Activated CD4-positive, alpha-beta T cell treated with anti-CD3 and anti-CD28 coated beads for 48 hours (primary cell): ENCODE results near the gene TRDN.
"Not testable (repeated sequence)": the region's sequence is repeated elsewhere in the genome, so short reads cannot be mapped to it uniquely, and the experiment has no call there.

Experiments
- DNase-seq: peaks from one replicate; pipeline ENCODE4 v3.0.0-alpha.2; 2020

The TRDN gene

GRCh38 chr6:123559816-123560215 lies 76.9 kb downstream of the TRDN start:
- DNase-seq, result not testable (repeated sequence)

GRCh38 chr6:123557474-123557873 lies 79.3 kb downstream of the TRDN start:
- DNase-seq, result not testable (repeated sequence)

DNA sequence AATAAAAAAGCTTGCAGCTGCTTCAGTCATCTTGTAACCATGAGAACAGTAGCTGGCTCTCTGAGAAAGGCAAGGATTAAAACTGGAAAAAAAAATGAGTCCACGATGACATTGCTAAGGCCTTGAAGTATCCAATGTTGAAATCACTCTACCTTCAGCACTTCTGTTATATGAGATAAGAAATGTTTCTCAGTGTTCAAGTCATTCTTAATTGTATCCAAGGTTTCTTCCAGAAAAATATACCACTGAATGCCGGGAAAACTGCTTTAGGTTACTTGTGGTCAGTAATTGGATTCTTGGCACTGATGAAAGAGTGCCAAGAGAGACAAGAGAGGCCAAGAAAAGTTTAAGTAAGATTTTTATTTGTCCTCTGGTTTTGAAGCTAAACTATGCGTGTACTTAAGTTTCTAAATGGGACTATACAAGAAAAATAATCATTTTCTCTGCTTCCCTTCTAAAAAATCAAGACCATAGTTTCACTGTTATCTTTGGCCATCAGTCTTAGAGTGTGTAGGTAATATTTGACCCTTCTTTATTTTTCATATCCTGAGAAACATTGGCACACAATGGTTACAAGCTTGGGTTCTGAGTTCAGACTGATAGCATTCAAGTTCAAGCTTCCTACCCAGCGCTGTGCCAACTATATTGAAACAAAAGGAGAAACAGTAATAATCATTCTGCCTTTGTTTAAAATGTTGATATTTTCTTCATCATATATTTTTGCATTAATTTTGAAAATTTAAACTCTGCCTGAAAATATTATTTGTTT lies 84.6 kb downstream of the TRDN start:
- DNase-seq, result no peak

DNA sequence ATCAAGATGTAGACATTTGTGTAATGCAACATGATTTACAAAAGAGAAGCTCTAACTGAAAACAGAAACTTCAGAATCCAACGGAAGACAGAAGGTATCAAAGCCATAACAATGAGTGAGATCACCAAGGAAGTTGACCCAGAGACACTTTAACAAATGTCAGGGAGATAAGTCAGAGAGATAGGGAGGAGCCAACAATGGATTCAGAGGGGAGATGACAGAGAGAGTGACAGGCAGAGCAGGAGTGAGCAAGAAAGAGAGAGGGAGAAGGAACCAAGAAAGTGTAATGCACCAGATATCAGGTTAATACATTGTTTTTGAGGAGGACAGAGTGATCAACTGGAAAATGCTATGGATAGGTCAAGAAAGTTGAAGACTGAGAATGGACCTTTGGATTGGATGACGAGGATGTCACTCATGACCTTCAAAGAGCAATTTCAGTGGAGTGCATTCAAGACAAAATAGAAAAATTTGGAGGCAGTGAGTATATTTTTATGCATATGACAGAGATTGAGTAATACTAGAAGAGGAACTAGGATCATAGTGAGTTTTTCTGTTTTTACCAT lies 86.6 kb downstream of the TRDN start:
- no peak for DNase-seq

DNA sequence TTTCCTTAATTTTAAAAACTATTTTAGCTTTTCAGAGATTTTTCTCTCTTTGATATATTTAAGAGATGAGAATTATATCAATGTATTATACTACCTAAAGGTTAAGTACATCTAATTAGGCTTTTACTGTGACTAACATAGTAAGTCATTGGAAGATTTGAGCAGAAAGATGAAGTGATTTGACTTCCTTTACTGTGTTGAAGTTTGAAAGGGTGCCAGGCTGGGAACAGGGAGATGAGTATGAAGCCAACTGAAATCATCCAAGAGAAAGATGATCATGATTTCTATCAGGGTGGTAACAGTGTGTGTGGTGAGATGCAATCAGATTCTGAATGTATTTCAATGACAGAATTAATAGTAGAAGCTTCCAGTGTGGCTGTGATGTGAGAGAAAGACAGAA lies 87.3 kb downstream of the TRDN start:
- DNase-seq, result no peak

- no peak for DNase-seq
Observed at GRCh38 chr6:123547216-123547978, 89.4 kb downstream of the TRDN start.

- DNase-seq, result no peak
Observed at GRCh38 chr6:123546537-123546936, 90.2 kb downstream of the TRDN start.

- no peak for DNase-seq
Observed at GRCh38 chr6:123541462-123541861, 95.3 kb downstream of the TRDN start.

DNA sequence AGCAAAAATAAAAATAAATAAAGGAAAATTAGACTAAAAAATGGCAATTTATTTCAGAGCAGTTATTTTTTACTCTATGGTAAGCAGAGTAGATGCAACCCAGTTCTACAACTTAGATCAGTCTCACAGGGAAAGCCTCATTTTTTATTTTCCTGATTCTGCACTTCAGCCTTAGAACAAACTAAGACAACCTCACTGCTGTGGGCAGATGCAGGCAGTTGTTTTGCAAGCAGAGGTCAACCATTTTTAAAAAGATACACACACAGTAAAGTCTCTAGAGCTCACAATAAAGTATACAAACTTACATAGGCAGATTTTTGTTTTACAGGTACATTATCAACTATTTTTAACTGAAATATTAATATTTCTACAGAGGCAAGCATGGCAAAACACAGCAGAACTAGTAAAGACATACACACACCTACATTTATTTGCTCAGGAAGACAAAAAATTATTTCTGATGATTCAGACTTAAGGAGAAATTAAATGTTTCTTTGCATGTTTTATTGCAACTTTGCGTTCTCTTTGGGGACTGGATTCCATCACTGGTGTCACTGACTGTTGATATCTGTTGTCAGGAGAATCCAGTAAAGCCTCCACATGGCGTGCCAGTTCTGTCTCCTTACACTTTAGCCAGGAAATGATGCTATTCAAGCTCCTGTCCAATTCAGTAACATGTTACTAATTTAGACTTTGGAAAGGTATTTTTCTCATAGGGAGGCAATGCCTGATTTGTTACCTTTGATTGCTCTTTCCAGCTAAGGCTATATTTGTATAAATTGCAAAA lies 102.7 kb downstream of the TRDN start:
- no peak for DNase-seq

GRCh38 chr6:123529843-123530242 lies 106.9 kb downstream of the TRDN start:
- no peak for DNase-seq

GRCh38 chr6:123529058-123529457 lies 107.7 kb downstream of the TRDN start:
- no peak for DNase-seq

DNA sequence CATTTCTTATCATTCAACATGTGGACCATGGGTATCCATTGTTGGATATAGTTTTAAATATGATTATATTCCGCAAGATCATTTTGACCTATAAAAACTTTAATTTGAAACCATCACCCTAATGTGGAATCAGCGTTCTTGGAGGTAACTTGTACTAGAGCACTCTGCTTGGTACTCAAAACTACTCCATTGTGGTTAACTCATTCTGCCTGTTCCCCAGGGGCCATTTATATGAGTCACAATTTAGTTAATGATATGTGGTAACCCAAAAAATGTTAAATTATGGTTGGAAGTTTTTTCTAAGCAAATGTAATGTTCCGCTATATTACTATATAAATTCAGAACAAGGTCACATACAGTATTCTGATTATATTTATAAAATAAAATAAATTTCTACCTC lies 109.3 kb downstream of the TRDN start:
- no peak for DNase-seq

DNA sequence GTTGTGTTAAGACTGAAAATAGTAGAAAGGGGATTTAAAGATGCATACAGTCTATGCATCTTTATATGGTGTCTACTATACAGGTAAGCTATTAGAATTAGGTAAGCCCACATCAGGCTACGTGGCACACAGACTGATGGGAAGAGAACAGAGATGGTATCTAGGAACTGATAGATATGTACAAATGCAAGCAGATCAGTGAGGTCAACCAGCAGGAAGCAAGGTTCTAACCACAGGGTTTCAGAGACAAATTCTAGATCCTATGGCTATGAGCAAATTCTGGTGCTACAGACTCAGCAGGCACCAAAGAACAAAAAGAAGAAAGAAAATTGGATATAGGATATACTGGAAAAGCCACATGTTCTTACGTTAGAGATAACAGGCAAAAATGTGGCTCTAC lies 110.6 kb downstream of the TRDN start:
- DNase-seq, result no peak

GRCh38 chr6:123524781-123525180 lies 112.0 kb downstream of the TRDN start:
- DNase-seq, result no peak

- DNase-seq, result no peak
Observed at GRCh38 chr6:123520217-123520616, 116.5 kb downstream of the TRDN start.

GRCh38 chr6:123519189-123519505 lies 117.6 kb downstream of the TRDN start:
- no peak for DNase-seq

DNA sequence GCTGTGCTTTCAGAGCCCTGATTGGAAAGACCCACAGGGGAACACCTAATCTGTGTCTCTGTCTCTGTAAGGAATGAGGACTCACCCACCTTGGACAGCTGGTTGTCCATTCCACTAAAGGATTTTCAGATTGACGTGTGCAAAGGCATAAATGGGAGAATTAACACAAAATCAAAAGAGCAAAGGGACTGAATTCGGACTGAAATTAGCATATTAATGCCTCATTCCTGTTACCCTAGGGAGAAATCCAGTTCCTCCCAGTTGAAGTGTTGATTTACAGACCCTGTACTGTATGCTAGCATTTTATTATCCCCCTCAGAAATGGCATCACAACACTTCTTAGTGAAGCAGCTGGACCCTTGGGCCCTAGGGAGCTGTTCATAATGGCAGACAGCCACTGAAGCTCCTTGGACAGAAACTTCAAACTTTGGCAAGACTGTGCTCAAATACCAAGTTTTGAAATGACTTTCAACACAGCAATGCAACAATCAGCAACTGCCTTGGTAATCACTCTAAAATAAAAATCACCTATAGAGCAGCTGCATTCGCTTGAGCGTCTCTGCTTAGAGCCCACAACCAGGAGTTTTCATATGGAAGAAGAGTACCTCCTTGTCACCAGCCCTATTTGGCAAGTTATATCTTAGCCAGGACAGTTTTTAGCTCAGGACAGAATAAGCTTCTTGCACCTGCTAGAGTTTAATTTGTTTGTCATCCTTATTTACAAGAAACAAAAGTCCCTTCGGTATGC lies 118.1 kb downstream of the TRDN start:
- no peak for DNase-seq

DNA sequence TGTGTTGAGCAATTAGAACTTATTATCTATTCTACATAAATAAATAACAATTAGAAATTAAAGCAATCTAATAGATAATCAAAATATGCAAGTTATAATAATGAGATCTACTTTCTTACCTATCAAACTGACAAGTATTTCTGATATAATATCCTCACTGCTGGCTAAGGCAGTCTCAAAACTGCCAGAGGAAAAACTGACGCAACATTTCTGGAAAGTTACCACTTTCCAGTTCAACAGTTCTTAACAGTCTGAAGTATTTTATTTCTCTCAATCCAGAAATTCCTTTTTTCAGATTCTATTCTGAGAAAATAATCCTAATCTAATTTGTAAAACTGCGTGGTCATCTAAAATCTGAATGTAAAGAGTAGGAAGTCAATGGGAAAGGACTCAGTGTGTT lies 121.0 kb downstream of the TRDN start:
- DNase-seq, result no peak

- DNase-seq, result no peak
Observed at GRCh38 chr6:123509112-123509511, 127.6 kb downstream of the TRDN start.

DNA sequence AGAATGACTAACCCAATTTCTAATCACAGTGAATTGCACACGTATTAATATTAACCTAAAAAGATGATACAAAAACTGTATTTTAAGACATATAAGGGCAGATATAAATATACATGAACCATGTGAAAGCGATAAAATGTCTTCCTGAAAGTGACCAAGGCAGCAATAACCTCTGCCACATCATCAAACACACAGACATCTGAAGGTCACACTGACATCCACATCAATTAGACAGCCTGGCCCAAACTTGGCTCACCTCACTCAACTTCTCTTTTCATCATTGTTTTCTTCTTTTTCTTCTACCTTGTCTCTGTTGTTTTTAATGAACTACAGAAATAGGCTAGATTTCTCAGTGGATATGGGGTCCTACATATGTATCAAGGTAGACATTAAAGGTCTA lies 128.5 kb downstream of the TRDN start:
- no peak for DNase-seq

GRCh38 chr6:123507582-123507981 lies 129.2 kb downstream of the TRDN start:
- DNase-seq, result no peak

- DNase-seq, result no peak
Observed at GRCh38 chr6:123503619-123504018, 133.1 kb downstream of the TRDN start.

- DNase-seq, result no peak
Observed at GRCh38 chr6:123497025-123497424, 139.7 kb downstream of the TRDN start.
